ENCODE results near the gene RFX3.
A peak's percentile ranks its signal among the peaks of the same experiment; 100 is the strongest.

Gene RFX3

GRCh38 chr9:3447788-3448187 is 78.0 kb downstream of the RFX3 start:
- TF ChIP-seq ZFX (IDR thresholded peaks at IDR 0.05) (no peak), CTCF (conservative IDR thresholded peaks at IDR 0.05) (no peak)
- H3K27ac ChIP-seq: no peak overlapping the region

GRCh38 chr9:3447143-3447542 is 78.7 kb downstream of the RFX3 start:
- no peak overlapping the region for H3K27ac ChIP-seq
- TF ChIP-seq CTCF (conservative IDR thresholded peaks at IDR 0.05) (no peak), ZFX (IDR thresholded peaks at IDR 0.05) (no peak)

DNA sequence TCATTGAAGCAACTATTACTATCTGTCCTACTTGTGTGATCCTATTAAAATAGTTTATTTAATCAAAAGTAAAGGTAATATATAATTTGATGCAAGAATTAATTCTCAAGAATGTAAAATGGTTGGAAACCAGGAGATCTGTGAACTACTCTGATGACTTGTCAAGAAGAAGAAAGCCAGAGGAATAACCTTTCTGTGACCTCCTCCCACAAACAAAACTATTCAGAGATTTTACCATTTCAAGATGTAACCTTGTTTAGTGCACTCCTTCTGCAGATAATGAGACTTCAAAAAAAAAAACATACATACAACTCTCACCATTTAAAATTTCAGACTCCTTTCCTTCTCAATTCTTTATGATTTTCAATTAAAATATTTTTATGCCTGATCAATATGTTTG is 79.5 kb downstream of the RFX3 start:
- no peak overlapping the region for H3K27ac ChIP-seq
- TF ChIP-seq ZFX (IDR thresholded peaks at IDR 0.05): no peak
- no peak for TF ChIP-seq CTCF (conservative IDR thresholded peaks at IDR 0.05)

DNA sequence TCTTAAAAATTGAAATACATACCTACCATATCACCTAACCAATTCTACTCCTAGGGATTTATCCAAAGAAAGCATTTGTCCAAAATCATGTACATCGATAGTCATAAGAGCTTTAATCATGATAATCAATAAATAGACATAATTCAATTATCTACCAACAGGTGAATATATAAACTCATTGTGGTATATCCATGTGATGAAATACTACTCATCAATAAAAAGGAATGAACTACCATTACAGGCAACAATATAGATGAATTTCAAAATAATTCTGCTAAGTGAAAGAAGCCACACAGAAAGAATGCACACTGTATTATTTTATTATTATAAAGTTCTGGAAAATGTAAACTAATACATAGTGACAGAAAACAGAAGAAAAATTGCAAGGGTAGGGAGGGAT is 81.8 kb downstream of the RFX3 start:
- H3K27ac ChIP-seq: no peak overlapping the region

GRCh38 chr9:3441197-3441816 is 84.5 kb downstream of the RFX3 start:
- H3K27ac ChIP-seq: no peak overlapping the region
- TF ChIP-seq CTCF (conservative IDR thresholded peaks at IDR 0.05) (peak; percentile 86), ZFX (IDR thresholded peaks at IDR 0.05) (no peak)

More for the DNA sequence above, 81.8 kb downstream of the RFX3 start:
- TF ChIP-seq CTCF (conservative IDR thresholded peaks at IDR 0.05) (no peak), ZFX (IDR thresholded peaks at IDR 0.05) (no peak)

DNA sequence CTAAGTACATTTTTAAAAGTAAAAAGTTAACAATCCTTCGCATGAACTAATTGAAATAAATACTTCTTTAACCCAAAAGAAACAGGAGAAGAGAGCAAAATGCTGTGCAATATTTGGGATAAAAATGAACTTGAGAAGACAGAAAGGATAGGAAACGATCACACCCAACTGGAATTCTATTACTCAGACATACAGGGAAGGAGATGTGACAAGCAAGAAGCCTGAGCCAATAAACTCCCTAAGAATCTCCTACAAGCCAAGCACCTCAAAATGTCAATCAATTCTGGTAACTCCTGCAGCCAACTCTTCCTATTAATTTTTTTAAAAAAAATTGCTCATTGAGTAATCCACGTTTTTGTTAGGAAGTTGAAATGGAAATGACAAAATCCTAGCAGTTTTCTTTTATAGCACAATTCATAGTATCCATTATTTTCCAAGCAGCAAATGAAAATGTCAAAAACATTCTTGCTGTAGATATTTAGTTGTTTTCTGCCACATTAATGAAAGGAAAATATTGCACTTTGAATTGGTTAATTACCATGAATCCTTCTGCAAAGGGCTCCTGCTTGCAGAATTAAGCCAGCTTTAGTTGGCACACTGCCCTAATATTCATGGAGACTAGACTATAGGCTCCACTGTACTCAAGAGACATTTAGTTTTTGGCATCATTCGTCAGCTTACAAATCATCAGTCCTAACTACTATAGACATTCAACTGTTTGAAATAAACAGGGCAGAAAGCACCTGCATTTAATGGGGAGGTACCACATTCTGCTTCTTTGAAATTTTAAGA is 89.0 kb downstream of the RFX3 start:
- TF ChIP-seq CTCF (conservative IDR thresholded peaks at IDR 0.05) (no peak), ZFX (IDR thresholded peaks at IDR 0.05) (no peak)
- no peak overlapping the region for H3K27ac ChIP-seq

DNA sequence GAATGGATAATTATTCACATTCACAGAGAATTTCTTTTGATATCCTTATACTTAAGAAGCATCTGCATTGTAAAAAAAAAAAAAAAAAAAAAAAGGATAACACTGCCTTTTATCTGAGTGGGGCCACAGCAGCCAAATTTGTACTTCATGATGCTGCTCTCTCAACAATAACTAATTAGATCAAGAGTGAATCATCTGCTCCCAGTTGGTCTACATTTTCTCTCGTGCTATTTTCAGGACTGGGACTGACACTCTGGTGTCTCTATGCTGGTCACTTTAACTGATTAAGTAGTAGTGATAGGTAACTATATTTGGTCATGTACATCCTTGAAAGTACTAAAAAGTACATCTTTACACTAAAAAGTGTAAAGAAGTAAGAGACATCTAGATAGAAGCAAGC is 90.1 kb downstream of the RFX3 start:
- no peak overlapping the region for H3K27ac ChIP-seq
- no peak for TF ChIP-seq CTCF (conservative IDR thresholded peaks at IDR 0.05)
- no peak for TF ChIP-seq ZFX (IDR thresholded peaks at IDR 0.05)

Data from C4-2B (cell line).